ENCODE results near the gene TMEM176A. TPM values are rescaled to one million over a fixed set of nuclear protein-coding genes. Genes with fewer than 3 reads are reported as not detected.

TMEM176A gene, protein sequence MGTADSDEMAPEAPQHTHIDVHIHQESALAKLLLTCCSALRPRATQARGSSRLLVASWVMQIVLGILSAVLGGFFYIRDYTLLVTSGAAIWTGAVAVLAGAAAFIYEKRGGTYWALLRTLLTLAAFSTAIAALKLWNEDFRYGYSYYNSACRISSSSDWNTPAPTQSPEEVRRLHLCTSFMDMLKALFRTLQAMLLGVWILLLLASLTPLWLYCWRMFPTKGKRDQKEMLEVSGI
- total RNA-seq (2013), result 15.0 TPM
- polyA plus RNA-seq (100 to 1,000 TPM in 2 of 3 donors, 10 to 100 TPM in 1; 14.1 to 285 (median 129) TPM), polyA minus RNA-seq (63.6 and 94.9 TPM in 2 replicates), total RNA-seq (0.50 to 11.3 (median 8.8) reads per million in 11 experiments)

DNA sequence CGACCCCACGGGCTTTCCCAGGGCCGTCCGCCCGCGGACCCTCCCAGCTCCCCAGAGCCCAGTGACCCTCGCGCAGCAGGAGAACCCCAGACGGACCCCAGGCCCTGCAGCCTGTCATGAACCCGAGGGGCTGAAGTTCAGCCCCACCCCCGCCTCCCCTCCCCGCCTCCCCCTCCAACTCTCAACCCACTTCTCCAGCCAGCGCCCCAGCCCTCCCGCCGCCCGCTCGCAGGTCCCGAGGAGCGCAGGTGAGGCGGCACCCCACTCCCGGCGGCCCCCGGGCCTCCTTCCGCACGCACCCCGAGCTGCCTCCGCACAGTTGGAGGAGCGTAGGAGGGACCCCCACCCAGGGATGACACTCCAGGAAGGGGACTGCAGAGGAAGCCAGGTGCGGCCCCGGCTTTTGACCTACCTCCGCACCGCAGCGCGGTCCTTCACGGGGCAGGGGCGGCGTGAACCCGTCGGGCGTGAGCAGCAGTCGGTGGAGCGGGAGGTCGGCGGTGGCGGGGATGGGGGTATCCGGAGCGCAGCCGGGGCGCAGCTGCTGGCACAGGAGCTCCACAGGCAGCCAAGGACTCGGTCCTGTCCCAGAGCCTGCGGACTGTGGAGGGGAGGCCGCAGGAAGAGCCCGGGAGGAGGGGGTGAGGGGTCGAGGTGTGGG, at the start of gene TMEM176A:
Gene TMEM176A (plus strand): TSS at position 189 of the 661 bp plus-strand sequence. CDS start 782 bp downstream, outside the sequence.
- DNase-seq, result no peak
- Histone ChIP-seq H3K4me3 (replicated peaks in 1 of 3; ENCODE audit: low read depth in 2 of 3, low read length in 3 of 3) (peak within 1 kb of the TSS; percentile 50 to 91 (median 88)), H3K4me1 (ENCODE audit: control insufficient read depth in 1 of 2, insufficient read depth in 2 of 2, low read length in 2 of 2) (peaks cover 23 to 68% of the 10 kb centered on the region in 2 donors), H3K9ac (ENCODE audit: insufficient read depth, low read length, poor library complexity, severe bottlenecking) (peak within 1 kb of the TSS; percentile 71), H4K20me1 (ENCODE audit: insufficient read depth, low read length) (peaks cover 21% of the 10 kb centered on the region), H3K79me2 (ENCODE audit: insufficient read depth, low read length) (peaks cover 35% of the 10 kb centered on the region), H3K27me3 (ENCODE audit: control insufficient read depth in 2 of 2, insufficient read depth in 2 of 2, low read length in 2 of 2) (peaks cover 2 to 40% of the 10 kb centered on the region in 2 donors), H3K9me3 (replicated peaks in 1 of 2; ENCODE audit: control insufficient read depth in 1 of 2, insufficient read depth in 1 of 2, low read length in 2 of 2) (peaks cover under 1 to 3% of the 10 kb centered on the region in 2 donors), H3K4me2 (replicated peaks; ENCODE audit: extremely low read depth, low read length, poor library complexity, severe bottlenecking) (peak within 1 kb of the TSS; percentile 84), H2AFZ (ENCODE audit: insufficient read depth, low read depth, low read length, poor library complexity, severe bottlenecking) (peak within 1 kb of the TSS; percentile 73), H3K36me3 (replicated peaks in 1 of 2; ENCODE audit: control insufficient read depth in 1 of 2, insufficient read depth in 2 of 2, low read length in 2 of 2) (peaks cover 0 to 44% of the 10 kb centered on the region in 2 donors), H3K27ac (ENCODE audit: low read depth in 1 of 2, low read length in 2 of 2) (peak within 1 kb of the TSS in 1 of 2 donors; percentile 73)
- Mint-ChIP-seq H3K27me3 (ENCODE audit: low read depth in 3 of 3) (peaks cover 0 to 50% (median 34%) of the 10 kb centered on the region in 3 donors), H3K36me3 (peaks cover 55 to 62% of the 10 kb centered on the region in 2 donors), H3K4me1 (peaks cover 48% of the 10 kb centered on the region), H3K27ac (peak within 1 kb of the TSS in 4 of 7 donors; percentile 66 to 84 (median 78)), H3K9me3 (peaks cover 4 to 18% (median 11%) of the 10 kb centered on the region in 7 donors), H3K4me3 (peak within 1 kb of the TSS; percentile 83 to 94)
- TF ChIP-seq, protein P1, sequence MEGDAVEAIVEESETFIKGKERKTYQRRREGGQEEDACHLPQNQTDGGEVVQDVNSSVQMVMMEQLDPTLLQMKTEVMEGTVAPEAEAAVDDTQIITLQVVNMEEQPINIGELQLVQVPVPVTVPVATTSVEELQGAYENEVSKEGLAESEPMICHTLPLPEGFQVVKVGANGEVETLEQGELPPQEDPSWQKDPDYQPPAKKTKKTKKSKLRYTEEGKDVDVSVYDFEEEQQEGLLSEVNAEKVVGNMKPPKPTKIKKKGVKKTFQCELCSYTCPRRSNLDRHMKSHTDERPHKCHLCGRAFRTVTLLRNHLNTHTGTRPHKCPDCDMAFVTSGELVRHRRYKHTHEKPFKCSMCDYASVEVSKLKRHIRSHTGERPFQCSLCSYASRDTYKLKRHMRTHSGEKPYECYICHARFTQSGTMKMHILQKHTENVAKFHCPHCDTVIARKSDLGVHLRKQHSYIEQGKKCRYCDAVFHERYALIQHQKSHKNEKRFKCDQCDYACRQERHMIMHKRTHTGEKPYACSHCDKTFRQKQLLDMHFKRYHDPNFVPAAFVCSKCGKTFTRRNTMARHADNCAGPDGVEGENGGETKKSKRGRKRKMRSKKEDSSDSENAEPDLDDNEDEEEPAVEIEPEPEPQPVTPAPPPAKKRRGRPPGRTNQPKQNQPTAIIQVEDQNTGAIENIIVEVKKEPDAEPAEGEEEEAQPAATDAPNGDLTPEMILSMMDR (IDR thresholded peaks at IDR 0.05), result no peak
- WGBS (ENCODE audit: insufficient coverage), result 2% methylated on average over 41 of the region's 54 CpGs
- intact Hi-C loops (cut with micrococcal nuclease), result no loop called here

DNA sequence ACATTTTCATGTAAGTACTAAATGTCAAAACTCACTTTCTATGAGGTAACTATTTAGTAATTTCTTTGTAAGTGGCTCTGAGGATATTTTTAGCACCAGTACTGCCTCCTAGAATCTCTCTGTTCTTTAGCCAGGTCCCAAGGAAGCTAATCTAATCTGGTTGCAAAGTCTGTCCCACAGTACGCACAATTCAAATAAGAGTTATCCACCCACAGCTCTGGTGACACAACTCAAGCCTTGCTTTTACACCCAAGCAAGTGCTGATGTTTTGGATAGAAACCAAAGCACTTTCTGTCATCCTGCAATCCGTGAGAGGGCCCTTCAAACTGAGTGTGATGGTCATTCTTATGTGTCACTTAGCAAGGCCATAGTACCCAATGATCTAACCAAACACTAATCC, 48.9 kb upstream of the TMEM176A start:
- Mint-ChIP-seq H3K4me1 (peaks cover 42% of the 10 kb centered on the region), H3K27ac (no peak overlapping the region), H3K36me3 (no peaks in the 10 kb centered on the region), H3K9me3 (peaks cover 0 to 8% (median 2%) of the 10 kb centered on the region in 7 donors), H3K27me3 (ENCODE audit: low read depth in 3 of 3) (peaks cover 0 to 2% (median 1%) of the 10 kb centered on the region in 3 donors), H3K4me3 (no peak overlapping the region)
- Histone ChIP-seq H3K36me3 (replicated peaks in 1 of 2; ENCODE audit: control insufficient read depth in 1 of 2, insufficient read depth in 2 of 2, low read length in 2 of 2) (no peaks in the 10 kb centered on the region), H3K79me2 (ENCODE audit: insufficient read depth, low read length) (no peaks in the 10 kb centered on the region), H3K27ac (ENCODE audit: low read depth in 1 of 2, low read length in 2 of 2) (no peak overlapping the region), H3K27me3 (ENCODE audit: control insufficient read depth in 2 of 2, insufficient read depth in 2 of 2, low read length in 2 of 2) (no peaks in the 10 kb centered on the region), H2AFZ (ENCODE audit: insufficient read depth, low read depth, low read length, poor library complexity, severe bottlenecking) (no peak overlapping the region), H3K4me3 (replicated peaks in 1 of 3; ENCODE audit: low read depth in 2 of 3, low read length in 3 of 3) (no peak overlapping the region), H3K4me2 (replicated peaks; ENCODE audit: extremely low read depth, low read length, poor library complexity, severe bottlenecking) (no peak overlapping the region), H3K4me1 (ENCODE audit: control insufficient read depth in 1 of 2, insufficient read depth in 2 of 2, low read length in 2 of 2) (peaks cover 35 to 42% of the 10 kb centered on the region in 2 donors), H3K9me3 (replicated peaks in 1 of 2; ENCODE audit: control insufficient read depth in 1 of 2, insufficient read depth in 1 of 2, low read length in 2 of 2) (no peaks in the 10 kb centered on the region), H3K9ac (ENCODE audit: insufficient read depth, low read length, poor library complexity, severe bottlenecking) (no peak overlapping the region), H4K20me1 (ENCODE audit: insufficient read depth, low read length) (no peaks in the 10 kb centered on the region)
- TF ChIP-seq, protein P1 (IDR thresholded peaks at IDR 0.05), result no peak
- intact Hi-C loops (cut with micrococcal nuclease), result loop anchor here in 1 of 2 donors (5.0 kb wide), 1 partner anchor 299 kb away; the partner anchor contains the start of gene GIMAP8
- WGBS (ENCODE audit: insufficient coverage), result no CpG with 5 or more reads among the region's 2 CpGs
- no peak for DNase-seq

All from CD14-positive monocyte (primary cell).